ENCODE measurements around the gene GHRL.

GRCh38 chr3:10334459-10334858 is 41.7 kb upstream of the GHRL start:
- TF ChIP-seq POLR2A (IDR thresholded peaks at IDR 0.05) (no peak), CTCF (IDR thresholded peaks at IDR 0.05) (no peak), POLR2AphosphoS5 (IDR thresholded peaks at IDR 0.05) (no peak), EP300 (IDR thresholded peaks at IDR 0.05) (no peak)

Data from sigmoid colon (tissue), 4 donors.